CD8-positive, alpha-beta memory T cell (primary cell): ENCODE measurements around the gene BANK1. TPM values are rescaled to one million over a fixed set of nuclear protein-coding genes. Genes with fewer than 3 reads are reported as not detected.
A peak's percentile ranks its signal among the peaks of the same experiment; 100 is the strongest.

Experiments used
- CTCF ChIA-PET: fragments of 350-600 bp; sonication (Branson Sonifier 250); formaldehyde crosslinking; loops from one replicate; lab custom pipeline; 2021; ENCODE audit warnings: antibody characterized with exemption; lab: Charles Lee
- POLR2A ChIA-PET: fragments of 350-600 bp; sonication (Branson Sonifier 250); formaldehyde crosslinking; loops from one replicate; lab custom pipeline; 2021; ENCODE audit warnings: antibody characterized with exemption; lab: Charles Lee
- DNase-seq, 5 donors: peaks; one replicate each; pipeline versions ENCODE4 v3.0.0 to v3.0.0-alpha.2; 2020 to 2022; ENCODE audit warnings: mixed read lengths in 1 of 5
- H3K27ac ChIP-seq: one replicate; pipeline ENCODE4 v1.7.0; 2013; ENCODE audit warnings: low read depth, mild to moderate bottlenecking, low read length, moderate library complexity
- H3K27me3 ChIP-seq: 2 replicates; pipeline ENCODE4 v1.7.0; 2013; ENCODE audit warnings: low read length, mild to moderate bottlenecking; ENCODE audit not compliant: insufficient read depth, poor library complexity, severe bottlenecking
- H3K36me3 ChIP-seq: 2 replicates; pipeline ENCODE4 v1.7.0; 2013; ENCODE audit warnings: mild to moderate bottlenecking, low read length, moderate library complexity; ENCODE audit not compliant: insufficient read depth
- H3K4me1 ChIP-seq: 2 replicates; pipeline ENCODE4 v1.7.0; 2013; ENCODE audit warnings: mild to moderate bottlenecking, low read length, moderate library complexity; ENCODE audit not compliant: insufficient read depth
- H3K4me3 ChIP-seq: 2 replicates; pipeline ENCODE4 v1.7.0; 2013; ENCODE audit warnings: mild to moderate bottlenecking, low read length
- H3K9me3 ChIP-seq: 2 replicates; pipeline ENCODE4 v1.7.0; 2013; ENCODE audit warnings: mild to moderate bottlenecking, low read length
- H3K27ac Mint-ChIP-seq, 8 donors: one replicate each; pipeline ENCODE4 v1.8.0; 2020 to 2021; ENCODE audit warnings: mixed read lengths in 8 of 8, mild to moderate bottlenecking in 6 of 8, inconsistent platforms in 3 of 8, moderate library complexity in 3 of 8
- H3K27me3 Mint-ChIP-seq, 2 donors: one replicate each; pipeline ENCODE4 v1.8.0; 2020 to 2021; ENCODE audit warnings: mixed read lengths in 2 of 2, mild to moderate bottlenecking in 1 of 2, moderate library complexity in 1 of 2
- H3K36me3 Mint-ChIP-seq, 3 donors: one replicate each; pipeline ENCODE4 v1.8.0; 2020 to 2021; ENCODE audit warnings: mixed read lengths in 3 of 3, inconsistent platforms in 1 of 3, mild to moderate bottlenecking in 1 of 3
- H3K4me1 Mint-ChIP-seq, 3 donors: one replicate each; pipeline ENCODE4 v1.8.0; 2020 to 2021; ENCODE audit warnings: mixed read lengths in 3 of 3, inconsistent platforms in 1 of 3, mild to moderate bottlenecking in 1 of 3
- H3K4me3 Mint-ChIP-seq, 7 donors: one replicate each; pipeline ENCODE4 v1.8.0; 2020 to 2021; ENCODE audit warnings: mixed read lengths in 7 of 7, mild to moderate bottlenecking in 6 of 7, moderate library complexity in 4 of 7, inconsistent platforms in 2 of 7
- H3K9me3 Mint-ChIP-seq, 5 donors: one replicate each; pipeline ENCODE4 v1.8.0; 2020 to 2022; ENCODE audit warnings: mixed read lengths in 5 of 5, mild to moderate bottlenecking in 3 of 5, moderate library complexity in 2 of 5, inconsistent platforms in 1 of 5
- polyA plus RNA-seq: library from polyadenylated mRNA; unstranded; fragments of 300-500 nt; fragmentation: Illumina TruSeq; gene quantifications from one replicate; pipeline ENCODE4 v1.2.3, GENCODE V29; 2021
- total RNA-seq, 2 experiments: library from RNA; stranded (reverse); gene quantifications; one replicate each; pipeline ENCODE4 v1.2.3, GENCODE V29; 2021

BANK1 gene
- total and polyA plus RNA-seq, 3 experiments from 2014 or later: 0.74 TPM; not detected in 2

DNA sequence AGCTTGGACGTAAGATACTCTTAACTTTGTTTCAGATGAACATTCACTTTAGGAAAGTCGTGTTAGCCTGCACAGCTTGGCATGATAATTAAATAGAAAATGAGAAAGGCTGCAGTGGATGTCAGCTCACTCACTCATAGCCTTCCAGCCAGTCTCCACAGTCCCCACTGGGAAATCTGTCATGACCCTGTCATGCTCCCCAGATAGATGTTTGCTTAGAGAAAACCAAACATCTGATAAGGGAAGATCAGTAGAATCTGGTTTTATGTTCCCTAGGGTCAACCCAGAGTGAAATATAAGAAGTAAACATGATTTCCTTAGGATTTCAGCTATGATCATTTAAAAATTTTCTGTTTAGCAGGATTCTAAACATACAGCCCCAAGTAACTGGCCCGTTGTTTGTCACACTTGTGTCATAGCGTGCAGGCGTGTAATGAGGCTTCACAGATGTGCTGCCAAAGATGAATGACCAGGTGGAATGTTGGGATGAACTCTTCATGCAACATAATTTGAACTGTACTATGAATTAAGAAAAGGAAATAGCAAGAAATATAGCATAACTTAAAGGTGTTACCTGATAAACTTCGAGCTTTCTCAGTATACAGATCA lies 180.1 kb downstream of the BANK1 start:
- Histone ChIP-seq H3K27ac (no peak overlapping the region), H3K4me1 (no peaks in the 10 kb centered on the region), H3K4me3 (no peak overlapping the region), H3K27me3 (no peaks in the 10 kb centered on the region), H3K9me3 (no peaks in the 10 kb centered on the region), H3K36me3 (no peaks in the 10 kb centered on the region)
- peaks cover 0 to 3% (median 0%) of the 10 kb centered on the region in 5 donors for H3K9me3 Mint-ChIP-seq
- ChIA-PET POLR2A (no interaction called here), CTCF (no interaction called here)
- H3K4me3 Mint-ChIP-seq: no peak overlapping the region
- no peak overlapping the region for H3K27ac Mint-ChIP-seq
- H3K36me3 Mint-ChIP-seq: no peaks in the 10 kb centered on the region
- DNase-seq: no peak
- H3K27me3 Mint-ChIP-seq: peaks cover 0 to 7% of the 10 kb centered on the region in 2 donors
- no peaks in the 10 kb centered on the region for H3K4me1 Mint-ChIP-seq

DNA sequence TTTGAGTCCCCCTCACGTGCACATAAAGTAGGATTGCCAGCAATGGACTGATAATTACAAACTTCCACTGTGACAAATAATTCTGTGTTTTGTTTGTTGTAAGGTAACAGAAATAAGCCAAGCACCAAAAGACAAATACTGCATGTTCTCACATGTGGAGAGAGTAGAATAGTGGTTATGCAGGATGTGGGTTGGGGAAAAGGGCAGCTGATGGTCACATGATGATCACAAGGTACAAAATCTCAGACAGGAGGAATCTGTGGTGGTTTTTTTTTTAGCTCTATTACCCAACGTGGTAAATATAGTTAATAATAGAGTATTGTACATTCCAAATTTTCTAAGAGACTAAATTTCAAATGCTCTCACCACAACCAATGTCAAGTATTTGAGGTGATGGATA lies 182.3 kb downstream of the BANK1 start:
- no peak for DNase-seq
- H3K27me3 Mint-ChIP-seq: peaks cover 0 to 16% of the 10 kb centered on the region in 2 donors
- H3K27ac Mint-ChIP-seq: peak overlapping the region in 1 of 8 donors; percentile 30
- Histone ChIP-seq H3K27me3 (no peaks in the 10 kb centered on the region), H3K27ac (no peak overlapping the region), H3K4me1 (no peaks in the 10 kb centered on the region), H3K4me3 (no peak overlapping the region), H3K36me3 (no peaks in the 10 kb centered on the region), H3K9me3 (no peaks in the 10 kb centered on the region)
- H3K4me3 Mint-ChIP-seq: no peak overlapping the region
- no peaks in the 10 kb centered on the region for H3K36me3 Mint-ChIP-seq
- peaks cover 0 to 3% (median 0%) of the 10 kb centered on the region in 5 donors for H3K9me3 Mint-ChIP-seq
- H3K4me1 Mint-ChIP-seq: no peaks in the 10 kb centered on the region
- ChIA-PET POLR2A (no interaction called here), CTCF (no interaction called here)

- peaks cover 0 to 13% of the 10 kb centered on the region in 2 donors for H3K27me3 Mint-ChIP-seq
- H3K27ac Mint-ChIP-seq: no peak overlapping the region
- peaks cover 0 to 3% (median 0%) of the 10 kb centered on the region in 5 donors for H3K9me3 Mint-ChIP-seq
- Histone ChIP-seq H3K27me3 (no peaks in the 10 kb centered on the region), H3K36me3 (no peaks in the 10 kb centered on the region), H3K4me3 (no peak overlapping the region), H3K27ac (no peak overlapping the region), H3K9me3 (no peaks in the 10 kb centered on the region), H3K4me1 (no peaks in the 10 kb centered on the region)
- H3K36me3 Mint-ChIP-seq: no peaks in the 10 kb centered on the region
- no peak overlapping the region for H3K4me3 Mint-ChIP-seq
- ChIA-PET CTCF (no interaction called here), POLR2A (no interaction called here)
- no peak for DNase-seq
- H3K4me1 Mint-ChIP-seq: no peaks in the 10 kb centered on the region
Measured at GRCh38 chr4:101973361-101973760, 182.8 kb downstream of the BANK1 start.

GRCh38 chr4:101977076-101977475 lies 186.5 kb downstream of the BANK1 start:
- Histone ChIP-seq H3K4me3 (no peak overlapping the region), H3K27ac (no peak overlapping the region), H3K4me1 (no peaks in the 10 kb centered on the region), H3K9me3 (no peaks in the 10 kb centered on the region), H3K27me3 (no peaks in the 10 kb centered on the region), H3K36me3 (no peaks in the 10 kb centered on the region)
- H3K4me1 Mint-ChIP-seq: no peaks in the 10 kb centered on the region
- DNase-seq: no peak
- no peak overlapping the region for H3K27ac Mint-ChIP-seq
- POLR2A ChIA-PET: no interaction called here
- no peaks in the 10 kb centered on the region for H3K36me3 Mint-ChIP-seq
- H3K27me3 Mint-ChIP-seq: peaks cover 0 to 13% of the 10 kb centered on the region in 2 donors
- CTCF ChIA-PET: no interaction called here
- H3K4me3 Mint-ChIP-seq: no peak overlapping the region
- peaks cover 0 to 4% (median 0%) of the 10 kb centered on the region in 5 donors for H3K9me3 Mint-ChIP-seq

- H3K4me1 Mint-ChIP-seq: no peaks in the 10 kb centered on the region
- H3K27me3 Mint-ChIP-seq: peaks cover 0 to 9% of the 10 kb centered on the region in 2 donors
- Histone ChIP-seq H3K27ac (no peak overlapping the region), H3K4me3 (no peak overlapping the region), H3K4me1 (no peaks in the 10 kb centered on the region), H3K36me3 (no peaks in the 10 kb centered on the region), H3K9me3 (no peaks in the 10 kb centered on the region), H3K27me3 (no peaks in the 10 kb centered on the region)
- no peak overlapping the region for H3K27ac Mint-ChIP-seq
- no peak for DNase-seq
- no peaks in the 10 kb centered on the region for H3K36me3 Mint-ChIP-seq
- ChIA-PET CTCF (no interaction called here), POLR2A (no interaction called here)
- peaks cover 0 to 4% (median 0%) of the 10 kb centered on the region in 5 donors for H3K9me3 Mint-ChIP-seq
- no peak overlapping the region for H3K4me3 Mint-ChIP-seq
Measured at GRCh38 chr4:101981756-101982155, 191.2 kb downstream of the BANK1 start.

DNA sequence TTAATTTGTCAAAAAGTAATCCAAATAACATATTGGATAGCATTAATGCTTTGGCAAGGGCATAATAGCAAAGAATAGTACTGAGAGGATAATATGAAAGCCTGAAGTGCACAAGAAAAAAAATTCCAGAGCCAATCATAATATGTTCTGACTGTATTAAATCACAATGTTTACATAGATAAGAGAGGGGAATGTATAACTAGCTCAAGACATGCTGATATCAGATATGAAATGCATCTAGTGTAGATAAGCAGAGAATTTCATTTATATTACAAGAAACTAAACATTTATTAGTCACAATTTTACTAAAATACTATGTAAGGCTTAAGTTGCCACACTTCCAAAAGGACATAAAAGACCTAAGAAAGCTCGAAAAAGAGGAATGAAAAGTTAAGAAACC lies 193.3 kb downstream of the BANK1 start:
- CTCF ChIA-PET: no interaction called here
- Mint-ChIP-seq H3K4me1 (no peaks in the 10 kb centered on the region), H3K36me3 (no peaks in the 10 kb centered on the region), H3K9me3 (peaks cover 0 to 4% (median 0%) of the 10 kb centered on the region in 5 donors), H3K27me3 (no peaks in the 10 kb centered on the region), H3K4me3 (no peak overlapping the region), H3K27ac (no peak overlapping the region)
- POLR2A ChIA-PET: interaction anchor here (0.5 kb wide), 1 partner anchor 12 kb away, joined by 4 read pairs; no protein-coding TSS in a partner anchor
- no peak overlapping the region for H3K4me3 ChIP-seq
- H3K27ac ChIP-seq: no peak overlapping the region
- no peaks in the 10 kb centered on the region for H3K36me3 ChIP-seq
- no peaks in the 10 kb centered on the region for H3K27me3 ChIP-seq
- no peaks in the 10 kb centered on the region for H3K9me3 ChIP-seq
- no peak for DNase-seq
- no peaks in the 10 kb centered on the region for H3K4me1 ChIP-seq

DNA sequence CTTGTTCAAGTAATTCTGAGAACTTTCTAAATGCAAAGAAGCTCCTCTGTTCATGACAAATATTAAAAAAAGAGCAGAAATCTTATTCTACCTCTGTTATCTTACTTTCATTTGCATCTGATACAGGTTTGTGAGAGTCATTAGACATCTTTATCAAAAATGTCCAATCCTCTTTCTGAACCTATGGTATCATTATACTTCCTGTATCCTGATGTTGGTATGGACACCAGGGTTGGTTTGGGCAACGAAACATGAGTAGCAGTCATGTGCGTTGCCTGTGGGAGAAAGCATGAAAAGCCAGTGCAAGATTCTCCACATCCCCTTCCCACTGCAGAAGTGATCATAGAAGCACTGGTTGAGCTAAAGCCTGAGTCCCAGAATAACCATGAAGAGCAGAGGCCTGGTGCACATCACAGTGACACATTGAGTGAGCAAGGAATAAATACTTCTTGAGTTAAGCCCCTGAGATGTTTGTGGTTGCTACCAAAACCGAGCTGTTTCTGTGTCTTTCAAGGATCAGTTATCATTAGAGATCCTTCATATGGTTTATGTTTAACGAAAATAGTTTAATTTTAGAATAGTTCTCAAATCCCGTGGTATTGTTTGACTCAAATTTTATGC lies 197.2 kb downstream of the BANK1 start:
- Histone ChIP-seq H3K36me3 (no peaks in the 10 kb centered on the region), H3K9me3 (no peaks in the 10 kb centered on the region), H3K4me1 (no peaks in the 10 kb centered on the region), H3K4me3 (no peak overlapping the region), H3K27ac (no peak overlapping the region), H3K27me3 (no peaks in the 10 kb centered on the region)
- H3K27ac Mint-ChIP-seq: no peak overlapping the region
- H3K4me3 Mint-ChIP-seq: no peak overlapping the region
- no peaks in the 10 kb centered on the region for H3K9me3 Mint-ChIP-seq
- H3K36me3 Mint-ChIP-seq: no peaks in the 10 kb centered on the region
- H3K4me1 Mint-ChIP-seq: no peaks in the 10 kb centered on the region
- no peaks in the 10 kb centered on the region for H3K27me3 Mint-ChIP-seq
- DNase-seq: no peak
- ChIA-PET POLR2A (no interaction called here), CTCF (no interaction called here)

DNA sequence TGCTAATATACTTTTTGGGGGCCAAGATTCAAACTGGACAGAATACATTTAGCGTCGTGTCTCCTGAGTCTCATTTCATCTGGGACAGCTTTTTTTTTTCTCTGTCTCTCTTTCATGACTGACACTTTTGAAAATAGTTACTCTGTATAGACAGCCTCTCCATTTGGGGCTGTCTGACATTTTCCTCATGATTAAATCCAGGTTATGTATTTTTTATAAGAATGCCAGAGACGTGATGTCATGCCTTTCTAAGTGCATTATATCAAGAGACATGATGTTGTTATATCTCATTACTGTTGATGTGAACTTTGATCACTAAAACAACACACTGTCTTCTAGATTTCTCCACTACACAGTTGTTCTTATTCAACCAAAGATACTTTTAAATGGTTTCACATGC lies 199.0 kb downstream of the BANK1 start:
- POLR2A ChIA-PET: no interaction called here
- Mint-ChIP-seq H3K27ac (no peak overlapping the region), H3K4me1 (no peaks in the 10 kb centered on the region), H3K27me3 (no peaks in the 10 kb centered on the region), H3K9me3 (no peaks in the 10 kb centered on the region), H3K36me3 (no peaks in the 10 kb centered on the region), H3K4me3 (no peak overlapping the region)
- H3K27me3 ChIP-seq: no peaks in the 10 kb centered on the region
- no peak for DNase-seq
- no peak overlapping the region for H3K27ac ChIP-seq
- no peaks in the 10 kb centered on the region for H3K9me3 ChIP-seq
- no peaks in the 10 kb centered on the region for H3K4me1 ChIP-seq
- H3K36me3 ChIP-seq: no peaks in the 10 kb centered on the region
- H3K4me3 ChIP-seq: no peak overlapping the region
- CTCF ChIA-PET: interaction anchor here (0.6 kb wide), 1 partner anchor 23 kb away, joined by 3 read pairs; no protein-coding TSS in a partner anchor
